GM20000 (cell line): ENCODE data around the gene GEMIN8.

Source experiments
- DNase-seq: peaks from one replicate; pipeline ENCODE4 v3.0.0; 2012; ENCODE audit warnings: low spot score
- CTCF ChIP-seq: IDR thresholded peaks from 2 replicates; pipeline ENCODE4 v1.5.1; 2012; ENCODE audit warnings: mild to moderate bottlenecking, control low read depth; ENCODE audit errors: extremely low read depth, missing control alignments

The GEMIN8 gene

DNA sequence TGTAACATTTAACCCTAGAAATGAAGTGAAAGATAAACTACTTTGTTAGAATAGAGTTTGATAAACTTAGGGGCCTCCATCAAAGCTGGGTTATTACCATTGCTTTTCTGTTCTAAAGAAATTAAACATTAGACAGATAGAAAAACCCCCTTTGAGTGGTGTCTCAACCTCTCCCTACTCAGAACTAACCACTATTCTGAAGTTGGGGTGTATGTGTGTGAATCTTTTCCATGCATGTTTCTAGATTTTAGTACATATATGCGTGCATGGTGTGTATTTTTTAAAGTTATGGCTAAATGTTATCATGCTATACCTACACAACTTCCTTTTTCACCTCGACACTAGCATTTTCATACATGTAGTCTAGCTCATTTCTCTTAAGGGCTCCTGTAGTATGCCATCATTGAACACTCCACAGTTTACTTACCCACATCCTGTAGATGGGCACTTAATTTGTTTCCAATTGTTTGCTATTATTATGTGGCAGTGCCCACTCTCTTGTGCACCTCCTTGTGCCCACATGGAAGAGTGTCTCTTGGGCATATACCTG, 25.7 kb downstream of the GEMIN8 start:
- TF ChIP-seq CTCF = no peak
- DNase-seq = no peak

- TF ChIP-seq CTCF = no peak
Measured at GRCh38 chrX:14003028-14003427, 26.7 kb downstream of the GEMIN8 start.

DNA sequence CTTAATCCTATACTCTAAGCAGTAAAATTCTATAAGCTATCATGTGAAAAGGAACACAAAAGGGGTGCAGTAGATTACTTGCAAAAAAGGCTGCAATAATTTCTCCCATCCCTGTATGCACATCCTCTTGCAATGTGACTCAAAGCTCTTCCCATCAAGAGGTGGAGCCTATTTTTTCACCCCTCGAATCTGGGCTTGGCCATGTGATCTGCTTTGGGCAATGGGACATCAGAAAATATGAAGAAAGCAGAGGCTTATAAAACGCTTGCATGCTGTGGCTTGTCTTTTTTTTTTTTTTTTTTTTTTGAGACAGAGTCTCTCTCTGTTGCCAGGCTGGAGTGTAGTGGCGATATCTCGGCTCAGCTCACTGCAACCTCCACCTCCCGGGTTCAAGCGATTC, 33.0 kb downstream of the GEMIN8 start:
- no peak for TF ChIP-seq CTCF
- DNase-seq = no peak

More at GRCh38 chrX:14003028-14003427, 26.7 kb downstream of the GEMIN8 start:
- DNase-seq = no peak

DNA sequence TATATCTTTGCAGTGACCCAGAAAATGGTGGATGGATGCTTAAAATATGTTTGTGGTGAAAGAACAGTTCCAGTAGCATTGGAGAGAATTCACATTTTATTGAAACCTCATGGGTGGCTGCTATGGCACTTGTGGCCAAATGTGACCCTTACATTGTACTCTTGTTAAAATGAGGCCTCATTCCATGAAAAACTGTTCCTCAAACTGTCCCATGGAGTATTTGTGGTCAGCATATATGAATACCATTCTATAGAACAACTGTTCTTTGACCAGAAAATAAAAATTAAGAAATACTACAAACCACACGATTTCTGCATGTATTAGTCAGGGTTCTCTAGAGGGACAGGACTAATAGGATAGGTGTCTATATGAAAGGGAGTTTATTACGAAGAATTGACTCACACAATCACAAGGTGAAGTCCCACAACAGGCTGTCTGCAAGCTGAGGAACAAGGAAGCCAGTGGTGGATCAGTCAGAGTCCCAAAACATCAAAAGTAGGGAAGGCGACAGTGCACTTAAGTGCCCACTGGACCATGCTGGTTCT, 35.1 kb downstream of the GEMIN8 start:
- DNase-seq = no peak
- TF ChIP-seq CTCF = no peak

DNA sequence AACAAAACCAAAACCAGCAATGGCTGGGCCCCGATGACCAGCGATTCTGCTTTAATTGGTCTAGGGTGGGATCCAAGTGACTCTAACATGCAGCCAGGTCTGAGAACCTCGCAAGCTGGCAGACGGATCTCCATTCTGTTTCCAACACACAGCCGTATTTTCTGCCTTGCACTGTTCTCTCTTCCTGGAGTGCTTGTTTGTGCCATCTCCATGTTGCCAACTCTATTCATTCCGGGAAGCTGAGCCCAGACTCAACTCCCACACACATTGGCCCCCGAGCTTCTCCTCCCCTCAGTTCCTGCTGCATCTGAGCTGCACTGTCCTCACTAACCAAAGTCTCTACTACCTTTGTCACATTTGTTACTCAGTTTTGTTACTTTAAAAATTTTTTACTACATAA, 35.6 kb downstream of the GEMIN8 start:
- TF ChIP-seq CTCF = no peak
- no peak for DNase-seq

DNA sequence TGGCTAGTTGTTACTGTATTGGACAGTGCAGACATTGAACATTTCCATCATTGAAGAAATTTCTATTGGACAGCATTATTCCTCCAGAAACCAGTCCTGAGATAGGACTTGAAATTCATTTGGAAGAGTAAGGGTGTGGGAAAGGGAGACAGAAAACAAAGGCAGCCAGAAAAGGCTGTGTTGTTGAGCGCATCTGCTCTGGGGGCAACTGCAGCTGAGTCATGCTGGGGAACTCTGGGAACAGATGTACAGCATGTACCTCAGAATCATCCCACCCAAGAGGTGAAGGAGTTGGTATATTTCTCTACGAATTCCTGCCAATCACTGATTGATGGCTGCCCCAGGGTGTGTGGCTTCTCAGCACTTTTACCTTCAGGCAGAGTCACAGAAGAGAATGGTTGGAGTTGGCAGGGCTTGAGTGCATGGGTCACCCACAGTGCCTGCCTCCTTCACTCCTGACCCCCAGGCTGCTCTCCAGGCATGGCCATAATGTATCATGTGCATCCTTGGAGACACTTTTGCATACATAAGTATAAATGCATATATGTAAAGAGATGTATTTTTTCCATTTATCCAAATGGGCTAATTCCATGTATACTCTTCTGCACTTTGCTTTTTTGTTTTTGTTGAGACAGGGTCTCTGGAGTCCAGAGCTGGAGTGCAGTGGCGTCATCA, 39.4 kb downstream of the GEMIN8 start:
- DNase-seq = no peak
- TF ChIP-seq CTCF = no peak

DNA sequence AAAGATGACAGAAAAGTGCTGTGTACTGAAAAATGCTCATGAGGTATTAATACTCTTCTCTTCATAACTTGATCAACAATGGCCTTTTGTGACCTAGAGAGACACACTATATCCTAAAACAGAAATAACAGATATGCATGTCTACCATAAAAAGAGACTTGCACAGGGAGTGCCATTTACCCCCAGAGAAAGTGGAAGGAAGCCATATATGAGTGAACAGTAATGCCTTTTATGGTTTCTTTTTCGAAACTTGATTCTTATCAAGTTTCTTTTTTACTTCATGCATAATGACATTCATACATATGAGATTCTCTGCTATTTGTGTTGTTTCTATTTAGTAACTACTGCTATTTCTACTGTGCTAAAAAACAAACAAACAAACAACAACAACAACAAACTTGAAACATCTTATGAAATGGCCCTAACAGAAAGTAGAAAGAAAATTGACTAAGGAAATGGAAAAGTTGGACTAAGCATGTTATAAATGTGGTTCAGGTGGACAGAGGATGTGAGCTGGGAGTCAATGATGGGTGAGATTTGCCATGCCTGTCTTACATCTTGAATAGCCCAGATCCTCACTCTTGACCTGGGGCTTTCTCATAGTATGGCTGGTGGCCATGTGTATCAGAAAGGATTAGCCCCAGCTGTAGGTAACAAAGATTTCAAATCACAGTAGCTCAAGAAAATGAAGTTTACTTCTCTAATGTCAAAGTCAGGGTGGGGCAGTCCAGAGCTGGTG, 43.8 kb downstream of the GEMIN8 start:
- peak; percentile 6 for DNase-seq
- TF ChIP-seq CTCF = no peak
